Mesothelial cell of epicardium (in vitro differentiated cells): Measurements from ENCODE around the gene TMEM181. TPM values are rescaled to one million over a fixed set of nuclear protein-coding genes. Genes with fewer than 3 reads are reported as not detected.

Source experiments
- DNase-seq, 2 experiments: peaks; one replicate each; pipeline ENCODE4 v3.0.0; 2021; ENCODE audit warnings: low spot score in 2 of 2; ENCODE audit not compliant: unreplicated experiment in 2 of 2
- H3K27ac Mint-ChIP-seq: 2 replicates; pipeline ENCODE4 v1.8.0; 2021; ENCODE audit warnings: mixed read lengths
- H3K27me3 Mint-ChIP-seq: 2 replicates; pipeline ENCODE4 v1.8.0; 2021; ENCODE audit warnings: low read depth, mixed read lengths
- H3K36me3 Mint-ChIP-seq: 2 replicates; pipeline ENCODE4 v1.8.0; 2021; ENCODE audit warnings: mixed read lengths
- H3K4me1 Mint-ChIP-seq: 2 replicates; pipeline ENCODE4 v1.8.0; 2021; ENCODE audit warnings: mixed read lengths
- H3K4me3 Mint-ChIP-seq: 2 replicates; pipeline ENCODE4 v1.8.0; 2021; ENCODE audit warnings: mild to moderate bottlenecking, moderate library complexity, mixed read lengths
- H3K9me3 Mint-ChIP-seq: 2 replicates; pipeline ENCODE4 v1.8.0; 2021; ENCODE audit warnings: mixed read lengths
- CTCF ChIP-seq: fragments of 200-600 bp; sonication (generic); IDR thresholded peaks from one replicate; pipeline ENCODE4 v1.5.0; 2021; ENCODE audit warnings: antibody characterized with exemption; ENCODE audit not compliant: unreplicated experiment
- total RNA-seq: library from RNA; stranded (reverse); gene quantifications from 3 replicates; pipeline ENCODE4 v1.2.1, GENCODE V29; 2021

TMEM181 gene
- total RNA-seq, 1 donor from 2014 or later = 23.8 TPM

GRCh38 chr6:158593670-158594069 lies 33.8 kb downstream of the TMEM181 start:
- no peak for DNase-seq
- H3K4me1 Mint-ChIP-seq = no peaks in the 10 kb centered on the region
- no peaks in the 10 kb centered on the region for H3K9me3 Mint-ChIP-seq
- TF ChIP-seq CTCF = no peak
- no peaks in the 10 kb centered on the region for H3K27me3 Mint-ChIP-seq
- H3K36me3 Mint-ChIP-seq = peaks cover 42% of the 10 kb centered on the region
- H3K27ac Mint-ChIP-seq = no peak overlapping the region
- H3K4me3 Mint-ChIP-seq = no peak overlapping the region

- Mint-ChIP-seq H3K4me1 (no peaks in the 10 kb centered on the region), H3K4me3 (no peak overlapping the region), H3K9me3 (no peaks in the 10 kb centered on the region), H3K27me3 (no peaks in the 10 kb centered on the region), H3K27ac (no peak overlapping the region), H3K36me3 (peaks cover 38% of the 10 kb centered on the region)
- TF ChIP-seq CTCF = no peak
- no peak for DNase-seq
Measured at GRCh38 chr6:158595223-158595622, 35.3 kb downstream of the TMEM181 start.

DNA sequence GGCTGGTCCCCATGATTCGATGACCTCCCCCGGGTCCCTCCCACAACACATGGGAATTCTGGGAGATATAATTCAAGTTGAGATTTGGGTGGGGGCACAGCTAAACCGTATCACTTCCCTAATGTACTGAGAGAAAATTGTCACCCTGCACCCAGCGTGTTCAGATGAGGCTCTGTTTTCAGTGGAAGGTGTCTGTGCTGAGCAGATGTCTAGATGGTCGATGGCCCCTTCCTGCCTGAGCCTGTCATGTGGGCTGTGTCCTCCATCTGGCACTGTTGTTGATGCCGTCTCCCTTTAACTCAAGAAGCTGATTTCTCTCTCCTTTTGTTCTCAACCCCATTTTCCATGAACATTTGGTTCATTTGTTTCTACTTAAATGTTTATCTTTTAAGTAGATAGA lies 37.0 kb downstream of the TMEM181 start:
- Mint-ChIP-seq H3K4me1 (no peaks in the 10 kb centered on the region), H3K27me3 (no peaks in the 10 kb centered on the region), H3K27ac (no peak overlapping the region), H3K9me3 (no peaks in the 10 kb centered on the region), H3K4me3 (no peak overlapping the region), H3K36me3 (peaks cover 27% of the 10 kb centered on the region)
- TF ChIP-seq CTCF = no peak
- DNase-seq = no peak

DNA sequence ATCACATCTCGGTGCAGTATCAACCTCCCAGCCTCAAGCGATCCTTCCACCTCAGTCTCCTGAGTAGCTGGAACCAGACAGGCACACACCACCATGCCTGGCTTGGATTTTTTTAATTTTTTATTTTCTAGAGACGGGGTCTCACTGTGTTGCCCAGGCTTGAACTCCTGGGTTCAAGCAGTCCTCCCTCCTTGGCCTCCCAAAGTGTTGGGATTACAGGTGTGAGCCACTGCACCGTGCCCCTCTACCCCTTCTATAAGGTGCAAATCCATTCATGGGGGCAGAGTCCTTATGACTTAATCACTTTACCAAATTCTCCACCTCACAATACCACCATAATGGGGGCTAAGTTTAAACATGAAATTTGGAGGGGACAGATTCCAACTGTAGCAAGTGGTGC lies 37.7 kb downstream of the TMEM181 start:
- no peak overlapping the region for H3K4me3 Mint-ChIP-seq
- H3K9me3 Mint-ChIP-seq = no peaks in the 10 kb centered on the region
- no peak for TF ChIP-seq CTCF
- H3K27me3 Mint-ChIP-seq = no peaks in the 10 kb centered on the region
- peaks cover 29% of the 10 kb centered on the region for H3K36me3 Mint-ChIP-seq
- no peak overlapping the region for H3K27ac Mint-ChIP-seq
- DNase-seq = no peak
- no peaks in the 10 kb centered on the region for H3K4me1 Mint-ChIP-seq

- Mint-ChIP-seq H3K27ac (no peak overlapping the region), H3K27me3 (no peaks in the 10 kb centered on the region), H3K9me3 (no peaks in the 10 kb centered on the region), H3K4me3 (no peak overlapping the region), H3K36me3 (peaks cover 28% of the 10 kb centered on the region), H3K4me1 (peaks cover 2% of the 10 kb centered on the region)
- DNase-seq = no peak
- no peak for TF ChIP-seq CTCF
Measured at GRCh38 chr6:158599635-158600034, 39.7 kb downstream of the TMEM181 start.

DNA sequence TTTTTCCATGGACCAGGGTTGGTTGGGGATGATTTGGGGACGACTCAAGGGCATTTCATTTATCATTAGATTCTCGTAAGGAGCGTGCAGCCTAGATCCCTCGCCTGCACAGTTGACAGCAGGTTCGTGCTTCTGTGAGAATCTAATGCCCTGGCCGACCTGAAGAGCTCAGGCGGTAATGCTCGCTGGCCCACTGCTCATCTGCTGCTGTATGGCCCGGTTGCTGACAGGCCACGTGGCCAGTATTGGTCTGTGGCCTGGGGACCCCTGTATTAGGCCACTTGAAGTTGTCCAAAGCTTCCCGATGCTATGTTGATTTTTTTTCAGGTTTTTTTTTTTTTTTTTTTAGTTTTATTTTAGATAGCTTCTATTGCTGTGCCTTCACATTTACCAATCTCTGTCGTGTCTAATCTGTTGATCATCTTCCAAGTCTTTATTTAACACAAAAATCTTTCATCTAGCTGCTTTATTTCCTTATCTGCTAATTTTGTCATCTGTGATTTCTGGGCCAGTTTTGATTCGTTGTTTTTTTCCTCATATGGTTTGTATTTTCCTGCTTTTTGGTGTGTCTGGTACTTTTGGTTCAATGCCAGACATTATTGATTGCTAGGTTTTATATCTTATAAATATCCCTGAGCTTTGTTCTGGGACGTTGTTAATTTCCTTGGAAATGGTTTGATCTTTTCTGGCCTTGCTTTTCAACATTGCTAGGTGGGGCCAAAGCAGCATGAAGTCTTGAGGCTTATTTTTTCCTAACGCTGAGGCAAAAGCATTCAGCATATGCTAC lies 43.6 kb downstream of the TMEM181 start:
- no peak for DNase-seq
- H3K27me3 Mint-ChIP-seq = no peaks in the 10 kb centered on the region
- TF ChIP-seq CTCF = no peak
- H3K4me3 Mint-ChIP-seq = no peak overlapping the region
- no peak overlapping the region for H3K27ac Mint-ChIP-seq
- H3K9me3 Mint-ChIP-seq = no peaks in the 10 kb centered on the region
- H3K36me3 Mint-ChIP-seq = peaks cover 21% of the 10 kb centered on the region
- peaks cover 2% of the 10 kb centered on the region for H3K4me1 Mint-ChIP-seq
